GM12874 (cell line): ENCODE measurements around the gene PCSK6.

Experiments
- CTCF ChIP-seq: IDR thresholded peaks from 2 replicates; pipeline ENCODE4 v1.5.1; 2011; ENCODE audit warnings: low read depth, mild to moderate bottlenecking, control low read depth, low read length, moderate library complexity; ENCODE audit not compliant: insufficient read depth

Gene PCSK6

GRCh38 chr15:101535170-101535902, 45.8 kb upstream of the PCSK6 start:
- no peak for TF ChIP-seq CTCF

- TF ChIP-seq CTCF: no peak
Observed at GRCh38 chr15:101534376-101534970, 45.0 kb upstream of the PCSK6 start.

- no peak for TF ChIP-seq CTCF
Observed at GRCh38 chr15:101533371-101534140, 44.0 kb upstream of the PCSK6 start.

- no peak for TF ChIP-seq CTCF
Observed at GRCh38 chr15:101532865-101533264, 43.4 kb upstream of the PCSK6 start.

GRCh38 chr15:101531170-101531569, 41.7 kb upstream of the PCSK6 start:
- TF ChIP-seq CTCF: no peak

GRCh38 chr15:101530224-101530958, 40.9 kb upstream of the PCSK6 start:
- TF ChIP-seq CTCF: no peak

GRCh38 chr15:101528917-101529299, 39.4 kb upstream of the PCSK6 start:
- TF ChIP-seq CTCF: no peak
